ENCODE results near the gene HSPBP1. TPM values are rescaled to one million over a fixed set of nuclear protein-coding genes. Genes with fewer than 3 reads are reported as not detected.

The HSPBP1 gene
- total RNA-seq, 2 donors from 2014 or later, result 12.5 to 51.1 TPM

- Histone ChIP-seq H3K27me3 (no peaks in the 10 kb centered on the region), H3K4me1 (peaks cover 10% of the 10 kb centered on the region), H3K9me3 (no peaks in the 10 kb centered on the region), H3K36me3 (replicated peaks in 1 of 2; ENCODE audit: insufficient read depth in 1 of 2, low read depth in 2 of 2) (no peaks in the 10 kb centered on the region), H3K4me3 (no peak overlapping the region), H3K27ac (no peak overlapping the region)
- TF ChIP-seq POLR2A (IDR thresholded peaks at IDR 0.05) (no peak), CTCF (IDR thresholded peaks at IDR 0.05) (no peak)
- no peak for ATAC-seq
- no peak for DNase-seq
- intact Hi-C loops (cut with DNase I), result loop anchor here (10.0 kb wide), 1 partner anchor 79 kb away; the partner anchor contains the start of genes RPL28 and TMEM238
- WGBS, 2 donors, result 83 to 90% methylated on average over 17 of the region's 17 CpGs
Measured at GRCh38 chr19:55305983-55306562, 26.2 kb upstream of the HSPBP1 start.

GRCh38 chr19:55305491-55305890, 25.6 kb upstream of the HSPBP1 start:
- no peaks in the 10 kb centered on the region for H3K9me3 ChIP-seq
- no peak overlapping the region for H3K4me3 ChIP-seq
- peaks cover 10% of the 10 kb centered on the region for H3K4me1 ChIP-seq
- no peaks in the 10 kb centered on the region for H3K36me3 ChIP-seq (replicated peaks in 1 of 2; ENCODE audit: insufficient read depth in 1 of 2, low read depth in 2 of 2)
- H3K27ac ChIP-seq, result no peak overlapping the region
- DNase-seq (peak; percentile 35 to 44 (median 36)), ATAC-seq (no peak)
- no peaks in the 10 kb centered on the region for H3K27me3 ChIP-seq
- WGBS, 2 donors, result 74 to 80% methylated on average over 9 of the region's 9 CpGs
- TF ChIP-seq CTCF (IDR thresholded peaks at IDR 0.05), result no peak
- TF ChIP-seq POLR2A (IDR thresholded peaks at IDR 0.05), result no peak
- intact Hi-C loops (cut with DNase I), result loop anchor here (10.0 kb wide), 1 partner anchor 79 kb away; the partner anchor contains the start of genes RPL28 and TMEM238

GRCh38 chr19:55304980-55305379, 25.1 kb upstream of the HSPBP1 start:
- H3K4me3 ChIP-seq, result no peak overlapping the region
- H3K36me3 ChIP-seq (replicated peaks in 1 of 2; ENCODE audit: insufficient read depth in 1 of 2, low read depth in 2 of 2), result no peaks in the 10 kb centered on the region
- H3K27me3 ChIP-seq, result no peaks in the 10 kb centered on the region
- H3K4me1 ChIP-seq, result peaks cover 10% of the 10 kb centered on the region
- WGBS, 2 donors, result 61 to 67% methylated on average over 9 to 14 of the region's 14 CpGs
- intact Hi-C loops (cut with DNase I), result loop anchor here (10.0 kb wide), 1 partner anchor 80 kb away; the partner anchor contains the start of genes RPL28 and TMEM238
- DNase-seq (no peak), ATAC-seq (no peak)
- H3K9me3 ChIP-seq, result no peaks in the 10 kb centered on the region
- no peak overlapping the region for H3K27ac ChIP-seq
- TF ChIP-seq POLR2A (IDR thresholded peaks at IDR 0.05) (no peak), CTCF (IDR thresholded peaks at IDR 0.05) (no peak)

GRCh38 chr19:55304279-55304978, 24.5 kb upstream of the HSPBP1 start:
- no peak overlapping the region for H3K27ac ChIP-seq
- H3K4me1 ChIP-seq, result peaks cover 10% of the 10 kb centered on the region
- no peaks in the 10 kb centered on the region for H3K9me3 ChIP-seq
- intact Hi-C loops (cut with DNase I), result loop anchor here (10.0 kb wide), 1 partner anchor 80 kb away; the partner anchor contains the start of genes RPL28 and TMEM238
- DNase-seq (peak in 3 of 4 donors; percentile 26 to 42 (median 30)), ATAC-seq (no peak)
- 86 to 87% methylated on average over 27 to 38 of the region's 39 CpGs for WGBS, 2 donors
- no peaks in the 10 kb centered on the region for H3K36me3 ChIP-seq (replicated peaks in 1 of 2; ENCODE audit: insufficient read depth in 1 of 2, low read depth in 2 of 2)
- no peaks in the 10 kb centered on the region for H3K27me3 ChIP-seq
- no peak for TF ChIP-seq POLR2A (IDR thresholded peaks at IDR 0.05)
- no peak for TF ChIP-seq CTCF (IDR thresholded peaks at IDR 0.05)
- no peak overlapping the region for H3K4me3 ChIP-seq
